Caco-2 (cell line): ENCODE data around the gene C2orf68. TPM values are rescaled to one million over a fixed set of nuclear protein-coding genes. Genes with fewer than 3 reads are reported as not detected.

ENCODE experiments used
- BruUV-seq: library from RNA; stranded (reverse); fragments of 400-500 nt; replicated peaks from 2 replicates; lab custom pipeline; 2021; lab: Mats Ljungman, UMichigan
- CTCF ChIA-PET: fragments of 300-600 bp; sonication (Branson Sonifier 250); formaldehyde crosslinking; loops from one replicate; lab custom pipeline; 2022; ENCODE audit warnings: antibody characterized with exemption; lab: Charles Lee
- POLR2A ChIA-PET: fragments of 300-600 bp; sonication (Branson Sonifier 250); formaldehyde crosslinking; loops from one replicate; lab custom pipeline; 2022; ENCODE audit warnings: antibody characterized with exemption; lab: Charles Lee
- DNase-seq, 2 experiments: peaks; one replicate each; pipeline versions ENCODE4 v3.0.0 to v3.0.0-alpha.2; 2020 to 2022
- H3K27me3 ChIP-seq: replicated peaks from 2 replicates; pipeline ENCODE4 v1.6.0; 2011; ENCODE audit warnings: low read length; ENCODE audit not compliant: control insufficient read depth, insufficient read depth
- H3K36me3 ChIP-seq: 2 replicates; pipeline ENCODE4 v1.5.1; 2011; ENCODE audit warnings: low read length; ENCODE audit not compliant: control insufficient read depth, insufficient read depth
- H3K4me1 ChIP-seq: fragments of 250-450 bp; sonication (Bioruptor Pico); 2 replicates; pipeline ENCODE4 v1.5.1; 2020; ENCODE audit warnings: mild to moderate bottlenecking
- H3K4me3 ChIP-seq: 2 replicates; pipeline ENCODE4 v1.5.1; 2011; ENCODE audit warnings: low read depth, mild to moderate bottlenecking, control low read depth, low read length
- H3K9me3 ChIP-seq: fragments of 250-450 bp; sonication (Bioruptor Pico); 2 replicates; pipeline ENCODE4 v1.5.1; 2020; ENCODE audit warnings: mild to moderate bottlenecking, moderate library complexity
- H3K27ac Mint-ChIP-seq: one replicate; pipeline ENCODE4 v1.8.0; 2022; ENCODE audit warnings: mixed read lengths; ENCODE audit not compliant: unreplicated experiment
- H3K27me3 Mint-ChIP-seq: one replicate; pipeline ENCODE4 v1.8.0; 2022; ENCODE audit warnings: mixed read lengths; ENCODE audit not compliant: insufficient read depth, unreplicated experiment
- H3K36me3 Mint-ChIP-seq: one replicate; pipeline ENCODE4 v1.8.0; 2022; ENCODE audit warnings: mild to moderate bottlenecking, mixed read lengths; ENCODE audit not compliant: insufficient read depth, unreplicated experiment
- H3K4me1 Mint-ChIP-seq: one replicate; pipeline ENCODE4 v1.8.0; 2022; ENCODE audit warnings: low read depth, mixed read lengths; ENCODE audit not compliant: unreplicated experiment
- H3K4me3 Mint-ChIP-seq: one replicate; pipeline ENCODE4 v1.8.0; 2022; ENCODE audit warnings: mild to moderate bottlenecking, moderate library complexity, mixed read lengths; ENCODE audit not compliant: unreplicated experiment
- H3K9me3 Mint-ChIP-seq: one replicate; pipeline ENCODE4 v1.8.0; 2022; ENCODE audit warnings: mixed read lengths; ENCODE audit not compliant: unreplicated experiment
- intact Hi-C: fragments of 100-400 bp; cut with micrococcal nuclease; formaldehyde crosslinking; loops from one replicate; pipeline ENCODE4 v1.10.0; 2022; ENCODE audit not compliant: unreplicated experiment
- total RNA-seq: library from RNA; stranded (reverse); gene quantifications from 2 replicates; pipeline ENCODE4 v1.2.3, GENCODE V29; 2022
- TF ChIP-seq, protein P1 (sequence below), 2 experiments: fragments of 200-600 bp in 1 of 2; IDR thresholded peaks; 1 replicate in 1 of 2; 2 replicates in 1 of 2; pipeline versions ENCODE4 v1.5.1 to v1.8.0; 2011 to 2022; ENCODE audit warnings: antibody characterized with exemption in 1 of 2, control low read depth in 1 of 2, inconsistent platforms in 1 of 2, low read depth in 1 of 2, low read length in 1 of 2, mild to moderate bottlenecking in 1 of 2, moderate library complexity in 1 of 2; ENCODE audit not compliant: insufficient read depth in 1 of 2, severe bottlenecking in 1 of 2, unreplicated experiment in 1 of 2

The C2orf68 gene
- total RNA-seq, 1 experiment from 2014 or later = 54.5 TPM

GRCh38 chr2:85589181-85589580 is 22.7 kb downstream of the C2orf68 start:
- Histone ChIP-seq H3K4me1 (peaks cover 29% of the 10 kb centered on the region), H3K27me3 (no peaks in the 10 kb centered on the region), H3K4me3 (no peak overlapping the region), H3K36me3 (no peaks in the 10 kb centered on the region), H3K9me3 (no peaks in the 10 kb centered on the region)
- TF ChIP-seq, protein P1, sequence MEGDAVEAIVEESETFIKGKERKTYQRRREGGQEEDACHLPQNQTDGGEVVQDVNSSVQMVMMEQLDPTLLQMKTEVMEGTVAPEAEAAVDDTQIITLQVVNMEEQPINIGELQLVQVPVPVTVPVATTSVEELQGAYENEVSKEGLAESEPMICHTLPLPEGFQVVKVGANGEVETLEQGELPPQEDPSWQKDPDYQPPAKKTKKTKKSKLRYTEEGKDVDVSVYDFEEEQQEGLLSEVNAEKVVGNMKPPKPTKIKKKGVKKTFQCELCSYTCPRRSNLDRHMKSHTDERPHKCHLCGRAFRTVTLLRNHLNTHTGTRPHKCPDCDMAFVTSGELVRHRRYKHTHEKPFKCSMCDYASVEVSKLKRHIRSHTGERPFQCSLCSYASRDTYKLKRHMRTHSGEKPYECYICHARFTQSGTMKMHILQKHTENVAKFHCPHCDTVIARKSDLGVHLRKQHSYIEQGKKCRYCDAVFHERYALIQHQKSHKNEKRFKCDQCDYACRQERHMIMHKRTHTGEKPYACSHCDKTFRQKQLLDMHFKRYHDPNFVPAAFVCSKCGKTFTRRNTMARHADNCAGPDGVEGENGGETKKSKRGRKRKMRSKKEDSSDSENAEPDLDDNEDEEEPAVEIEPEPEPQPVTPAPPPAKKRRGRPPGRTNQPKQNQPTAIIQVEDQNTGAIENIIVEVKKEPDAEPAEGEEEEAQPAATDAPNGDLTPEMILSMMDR (IDR thresholded peaks at IDR 0.05; ENCODE audit: insufficient read depth in 1 of 2, low read depth in 1 of 2, low read length in 1 of 2, severe bottlenecking in 1 of 2, unreplicated experiment in 1 of 2) = no peak
- H3K9me3 Mint-ChIP-seq = no peaks in the 10 kb centered on the region
- H3K27me3 Mint-ChIP-seq = peaks cover 10% of the 10 kb centered on the region
- DNase-seq = no peak
- H3K4me3 Mint-ChIP-seq = no peak overlapping the region
- ChIA-PET CTCF (no interaction called here), POLR2A (no interaction called here)
- intact Hi-C loops = no loop called here
- no TSS peak for BruUV-seq
- no peak overlapping the region for H3K27ac Mint-ChIP-seq
- H3K4me1 Mint-ChIP-seq = peaks cover 50% of the 10 kb centered on the region
- H3K36me3 Mint-ChIP-seq = peaks cover 17% of the 10 kb centered on the region

DNA sequence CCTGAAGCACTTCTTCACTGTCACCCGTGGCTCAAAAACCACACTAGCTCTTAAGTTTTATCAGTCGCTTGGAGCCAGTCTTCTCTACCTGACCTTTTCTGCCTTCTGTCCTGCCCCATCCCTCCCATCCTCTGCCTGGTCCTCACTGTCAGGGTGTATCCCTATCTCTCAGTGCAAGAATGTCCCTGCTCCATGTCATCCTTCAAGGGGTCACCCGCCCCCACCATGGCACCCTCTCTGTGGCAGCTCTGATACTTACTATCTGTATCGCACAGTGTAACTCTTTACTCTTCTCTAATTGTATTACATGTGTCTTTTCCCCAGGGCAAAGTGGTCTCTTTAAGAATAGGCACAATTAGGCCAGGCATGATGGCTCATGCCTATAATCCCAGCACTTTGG is 23.2 kb downstream of the C2orf68 start:
- Histone ChIP-seq H3K36me3 (no peaks in the 10 kb centered on the region), H3K4me1 (peaks cover 32% of the 10 kb centered on the region), H3K4me3 (no peak overlapping the region), H3K9me3 (no peaks in the 10 kb centered on the region), H3K27me3 (no peaks in the 10 kb centered on the region)
- DNase-seq = no peak
- no peaks in the 10 kb centered on the region for H3K9me3 Mint-ChIP-seq
- no TSS peak for BruUV-seq
- H3K4me3 Mint-ChIP-seq = no peak overlapping the region
- TF ChIP-seq, protein P1 (IDR thresholded peaks at IDR 0.05; ENCODE audit: insufficient read depth in 1 of 2, low read depth in 1 of 2, low read length in 1 of 2, severe bottlenecking in 1 of 2, unreplicated experiment in 1 of 2) = no peak
- no peak overlapping the region for H3K27ac Mint-ChIP-seq
- ChIA-PET CTCF (no interaction called here), POLR2A (no interaction called here)
- peaks cover 10% of the 10 kb centered on the region for H3K27me3 Mint-ChIP-seq
- H3K36me3 Mint-ChIP-seq = peaks cover 17% of the 10 kb centered on the region
- intact Hi-C loops = no loop called here
- H3K4me1 Mint-ChIP-seq = peaks cover 46% of the 10 kb centered on the region

- no TSS peak for BruUV-seq
- POLR2A ChIA-PET = interaction anchor here (0.5 to 1.6 kb wide), 4 partner anchors 7 to 50 kb away, joined by 5 to 13 read pairs (median 8); partner anchors contain the start of genes C2orf68, GGCX, MAT2A and RNF181
- TF ChIP-seq, protein P1 (IDR thresholded peaks at IDR 0.05; ENCODE audit: insufficient read depth in 1 of 2, low read depth in 1 of 2, low read length in 1 of 2, severe bottlenecking in 1 of 2, unreplicated experiment in 1 of 2) = no peak
- peaks cover 10% of the 10 kb centered on the region for H3K27me3 Mint-ChIP-seq
- H3K4me1 ChIP-seq = peaks cover 33% of the 10 kb centered on the region
- no peak overlapping the region for H3K27ac Mint-ChIP-seq
- no peaks in the 10 kb centered on the region for H3K9me3 ChIP-seq
- H3K9me3 Mint-ChIP-seq = no peaks in the 10 kb centered on the region
- no peak overlapping the region for H3K4me3 ChIP-seq
- peaks cover 17% of the 10 kb centered on the region for H3K36me3 Mint-ChIP-seq
- H3K4me1 Mint-ChIP-seq = peaks cover 46% of the 10 kb centered on the region
- CTCF ChIA-PET = interaction anchor here (1.2 kb wide), 1 partner anchor 15 kb away, joined by 10 read pairs; the partner anchor contains the start of gene TMEM150A
- no peaks in the 10 kb centered on the region for H3K36me3 ChIP-seq
- no peak overlapping the region for H3K4me3 Mint-ChIP-seq
- no peaks in the 10 kb centered on the region for H3K27me3 ChIP-seq
- no peak for DNase-seq
- intact Hi-C loops = no loop called here
Observed at GRCh38 chr2:85588236-85588635, 23.6 kb downstream of the C2orf68 start.
